ENCODE data around the gene FNDC3B.

FNDC3B gene

GRCh38 chr3:172002512-172003078 lies 36.8 kb upstream of the FNDC3B start:
- no peak overlapping the region for H2AFZ ChIP-seq (ENCODE audit: low read depth, low read length, severe bottlenecking)
- H3K4me2 ChIP-seq (ENCODE audit: low read depth, low read length, poor library complexity, severe bottlenecking): no peak overlapping the region
- TF ChIP-seq CTCF (IDR thresholded peaks at IDR 0.05; ENCODE audit: insufficient read depth, low read length, poor library complexity, severe bottlenecking): no peak
- TF ChIP-seq EZH2phosphoT487 (conservative IDR thresholded peaks at IDR 0.05; ENCODE audit: low read length): no peak
- H3K9ac ChIP-seq (ENCODE audit: low read length): no peak overlapping the region
- H3K27me3 ChIP-seq (ENCODE audit: low read length): no peaks in the 10 kb centered on the region
- H3K27ac ChIP-seq (ENCODE audit: low read depth, low read length): no peak overlapping the region
- no peaks in the 10 kb centered on the region for H3K79me2 ChIP-seq (ENCODE audit: insufficient read depth, low read length)
- H3F3A ChIP-seq (ENCODE audit: insufficient read depth): no peaks in the 10 kb centered on the region
- no peaks in the 10 kb centered on the region for H4K20me1 ChIP-seq (ENCODE audit: low read depth, low read length)
- no peaks in the 10 kb centered on the region for H3K9me3 ChIP-seq (ENCODE audit: insufficient read depth, low read length)
- H3K36me3 ChIP-seq (ENCODE audit: low read length): no peaks in the 10 kb centered on the region
- no peaks in the 10 kb centered on the region for H3K9me2 ChIP-seq (replicated peaks; ENCODE audit: insufficient read depth, low read length)
- no peak overlapping the region for H3K4me3 ChIP-seq (ENCODE audit: insufficient read depth, low read length, poor library complexity, severe bottlenecking)

GRCh38 chr3:172003146-172003545 lies 36.2 kb upstream of the FNDC3B start:
- no peak overlapping the region for H3K9ac ChIP-seq (ENCODE audit: low read length)
- no peak overlapping the region for H3K4me3 ChIP-seq (ENCODE audit: insufficient read depth, low read length, poor library complexity, severe bottlenecking)
- no peaks in the 10 kb centered on the region for H3K79me2 ChIP-seq (ENCODE audit: insufficient read depth, low read length)
- H3K36me3 ChIP-seq (ENCODE audit: low read length): no peaks in the 10 kb centered on the region
- no peak overlapping the region for H3K27ac ChIP-seq (ENCODE audit: low read depth, low read length)
- H3K27me3 ChIP-seq (ENCODE audit: low read length): no peaks in the 10 kb centered on the region
- H3K4me2 ChIP-seq (ENCODE audit: low read depth, low read length, poor library complexity, severe bottlenecking): no peak overlapping the region
- H4K20me1 ChIP-seq (ENCODE audit: low read depth, low read length): no peaks in the 10 kb centered on the region
- H3K9me2 ChIP-seq (replicated peaks; ENCODE audit: insufficient read depth, low read length): no peaks in the 10 kb centered on the region
- H3K9me3 ChIP-seq (ENCODE audit: insufficient read depth, low read length): no peaks in the 10 kb centered on the region
- H3F3A ChIP-seq (ENCODE audit: insufficient read depth): no peaks in the 10 kb centered on the region
- H2AFZ ChIP-seq (ENCODE audit: low read depth, low read length, severe bottlenecking): no peak overlapping the region
- TF ChIP-seq EZH2phosphoT487 (conservative IDR thresholded peaks at IDR 0.05; ENCODE audit: low read length) (no peak), CTCF (IDR thresholded peaks at IDR 0.05; ENCODE audit: insufficient read depth, low read length, poor library complexity, severe bottlenecking) (no peak)

GRCh38 chr3:172007065-172007370 lies 32.4 kb upstream of the FNDC3B start:
- H3K27me3 ChIP-seq (ENCODE audit: low read length): no peaks in the 10 kb centered on the region
- no peaks in the 10 kb centered on the region for H3F3A ChIP-seq (ENCODE audit: insufficient read depth)
- no peaks in the 10 kb centered on the region for H4K20me1 ChIP-seq (ENCODE audit: low read depth, low read length)
- no peak for TF ChIP-seq CTCF (IDR thresholded peaks at IDR 0.05; ENCODE audit: insufficient read depth, low read length, poor library complexity, severe bottlenecking)
- TF ChIP-seq EZH2phosphoT487 (conservative IDR thresholded peaks at IDR 0.05; ENCODE audit: low read length): no peak
- H3K27ac ChIP-seq (ENCODE audit: low read depth, low read length): no peak overlapping the region
- H3K9me2 ChIP-seq (replicated peaks; ENCODE audit: insufficient read depth, low read length): no peaks in the 10 kb centered on the region
- H3K9ac ChIP-seq (ENCODE audit: low read length): no peak overlapping the region
- no peak overlapping the region for H3K4me3 ChIP-seq (ENCODE audit: insufficient read depth, low read length, poor library complexity, severe bottlenecking)
- H2AFZ ChIP-seq (ENCODE audit: low read depth, low read length, severe bottlenecking): no peak overlapping the region
- no peak overlapping the region for H3K4me2 ChIP-seq (ENCODE audit: low read depth, low read length, poor library complexity, severe bottlenecking)
- no peaks in the 10 kb centered on the region for H3K36me3 ChIP-seq (ENCODE audit: low read length)
- no peaks in the 10 kb centered on the region for H3K79me2 ChIP-seq (ENCODE audit: insufficient read depth, low read length)
- H3K9me3 ChIP-seq (ENCODE audit: insufficient read depth, low read length): no peaks in the 10 kb centered on the region

Data from SU-DHL-6 (cell line).